ENCODE data around the gene DHRS12.

The DHRS12 gene

GRCh38 chr13:51786425-51787265 lies 17.3 kb downstream of the DHRS12 start:
- Histone ChIP-seq H3K27ac (no peak overlapping the region), H4K20me1 (ENCODE audit: insufficient read depth) (no peaks in the 10 kb centered on the region), H3K79me2 (ENCODE audit: insufficient read depth, low read depth) (no peaks in the 10 kb centered on the region), H3K4me1 (ENCODE audit: low read depth, poor library complexity, severe bottlenecking) (no peaks in the 10 kb centered on the region), H3K4me3 (IDR thresholded peaks at IDR 0.05; ENCODE audit: insufficient read depth, low read depth, low read length) (no peak overlapping the region), H3K36me3 (ENCODE audit: insufficient read depth) (no peaks in the 10 kb centered on the region), H2AFZ (ENCODE audit: low read depth) (no peak overlapping the region), H3K4me2 (no peak overlapping the region), H3K9ac (no peak overlapping the region), H3K27me3 (ENCODE audit: insufficient read depth, low read depth) (no peaks in the 10 kb centered on the region)
- TF ChIP-seq CTCF (conservative IDR thresholded peaks at IDR 0.05; ENCODE audit: low read depth, low read length): no peak

GRCh38 chr13:51785712-51786424 lies 18.1 kb downstream of the DHRS12 start:
- Histone ChIP-seq H3K4me3 (IDR thresholded peaks at IDR 0.05; ENCODE audit: insufficient read depth, low read depth, low read length) (no peak overlapping the region), H3K27ac (no peak overlapping the region), H3K79me2 (ENCODE audit: insufficient read depth, low read depth) (no peaks in the 10 kb centered on the region), H2AFZ (ENCODE audit: low read depth) (no peak overlapping the region), H3K9ac (no peak overlapping the region), H3K27me3 (ENCODE audit: insufficient read depth, low read depth) (no peaks in the 10 kb centered on the region), H4K20me1 (ENCODE audit: insufficient read depth) (no peaks in the 10 kb centered on the region), H3K4me2 (no peak overlapping the region), H3K4me1 (ENCODE audit: low read depth, poor library complexity, severe bottlenecking) (no peaks in the 10 kb centered on the region), H3K36me3 (ENCODE audit: insufficient read depth) (no peaks in the 10 kb centered on the region)
- TF ChIP-seq CTCF (conservative IDR thresholded peaks at IDR 0.05; ENCODE audit: low read depth, low read length): no peak

- Histone ChIP-seq H3K79me2 (ENCODE audit: insufficient read depth, low read depth) (no peaks in the 10 kb centered on the region), H3K27me3 (ENCODE audit: insufficient read depth, low read depth) (no peaks in the 10 kb centered on the region), H2AFZ (ENCODE audit: low read depth) (no peak overlapping the region), H4K20me1 (ENCODE audit: insufficient read depth) (no peaks in the 10 kb centered on the region), H3K4me1 (ENCODE audit: low read depth, poor library complexity, severe bottlenecking) (no peaks in the 10 kb centered on the region), H3K4me3 (IDR thresholded peaks at IDR 0.05; ENCODE audit: insufficient read depth, low read depth, low read length) (no peak overlapping the region), H3K4me2 (no peak overlapping the region), H3K36me3 (ENCODE audit: insufficient read depth) (no peaks in the 10 kb centered on the region), H3K27ac (no peak overlapping the region), H3K9ac (no peak overlapping the region)
- no peak for TF ChIP-seq CTCF (conservative IDR thresholded peaks at IDR 0.05; ENCODE audit: low read depth, low read length)
These were observed 19.9 kb downstream of the DHRS12 start for GRCh38 chr13:51784097-51784496.

GRCh38 chr13:51783428-51784094 lies 20.4 kb downstream of the DHRS12 start:
- H3K27me3 ChIP-seq (ENCODE audit: insufficient read depth, low read depth): no peaks in the 10 kb centered on the region
- no peak overlapping the region for H3K4me3 ChIP-seq (IDR thresholded peaks at IDR 0.05; ENCODE audit: insufficient read depth, low read depth, low read length)
- H2AFZ ChIP-seq (ENCODE audit: low read depth): no peak overlapping the region
- H3K79me2 ChIP-seq (ENCODE audit: insufficient read depth, low read depth): no peaks in the 10 kb centered on the region
- H3K27ac ChIP-seq: no peak overlapping the region
- no peaks in the 10 kb centered on the region for H3K36me3 ChIP-seq (ENCODE audit: insufficient read depth)
- no peak overlapping the region for H3K9ac ChIP-seq
- H3K4me1 ChIP-seq (ENCODE audit: low read depth, poor library complexity, severe bottlenecking): no peaks in the 10 kb centered on the region
- no peak overlapping the region for H3K4me2 ChIP-seq
- no peaks in the 10 kb centered on the region for H4K20me1 ChIP-seq (ENCODE audit: insufficient read depth)
- no peak for TF ChIP-seq CTCF (conservative IDR thresholded peaks at IDR 0.05; ENCODE audit: low read depth, low read length)

All from KMS-11 (cell line).